ENCODE data around the gene ALPK1. TPM values are rescaled to one million over a fixed set of nuclear protein-coding genes. Genes with fewer than 3 reads are reported as not detected.

The ALPK1 gene
- total RNA-seq, 1 donor from 2014 or later, result 4.9 TPM

GRCh38 chr4:112321776-112322684 is 24.9 kb downstream of the ALPK1 start:
- FAIRE-seq (peak; percentile 24), DNase-seq (ENCODE audit: low spot score in 2 of 2) (peak in 1 of 2 donors; percentile 28)

DNA sequence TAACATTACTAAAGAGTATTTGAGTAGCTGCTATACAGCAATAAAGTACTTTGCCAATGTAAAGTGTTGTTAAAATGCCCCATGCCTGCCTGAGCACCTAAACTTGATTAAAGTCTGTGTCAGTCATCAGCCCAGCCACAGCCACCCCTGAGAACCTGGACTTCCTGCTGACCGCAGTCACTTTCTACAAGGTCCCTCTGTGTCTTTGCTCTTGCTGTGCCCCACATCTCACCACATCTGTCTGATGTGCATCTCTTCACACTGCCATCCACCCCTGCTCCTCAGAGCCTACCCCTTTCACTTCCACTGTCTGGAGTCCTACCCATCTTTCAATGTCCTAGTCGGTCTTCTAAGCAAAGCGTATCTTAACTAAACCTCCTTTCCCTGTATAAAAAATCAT is 25.7 kb downstream of the ALPK1 start:
- FAIRE-seq, result no peak
- DNase-seq (ENCODE audit: low spot score in 2 of 2), result no peak

GRCh38 chr4:112325530-112325929 is 28.4 kb downstream of the ALPK1 start:
- no peak for DNase-seq (ENCODE audit: low spot score in 2 of 2)
- FAIRE-seq, result no peak

GRCh38 chr4:112327965-112328733 is 31.0 kb downstream of the ALPK1 start:
- FAIRE-seq (peak; percentile 70), DNase-seq (ENCODE audit: low spot score in 2 of 2) (peak in 1 of 2 donors; percentile 14)

- DNase-seq (ENCODE audit: low spot score in 2 of 2), result no peak
- no peak for FAIRE-seq
Observed at GRCh38 chr4:112328734-112329130, 31.6 kb downstream of the ALPK1 start.

GRCh38 chr4:112329672-112330375 is 32.7 kb downstream of the ALPK1 start:
- DNase-seq (ENCODE audit: low spot score in 2 of 2) (no peak), FAIRE-seq (no peak)

GRCh38 chr4:112330921-112331320 is 33.8 kb downstream of the ALPK1 start:
- no peak for DNase-seq (ENCODE audit: low spot score in 2 of 2)
- FAIRE-seq, result no peak

GRCh38 chr4:112332398-112332797 is 35.2 kb downstream of the ALPK1 start:
- DNase-seq (ENCODE audit: low spot score in 2 of 2) (no peak), FAIRE-seq (no peak)

DNA sequence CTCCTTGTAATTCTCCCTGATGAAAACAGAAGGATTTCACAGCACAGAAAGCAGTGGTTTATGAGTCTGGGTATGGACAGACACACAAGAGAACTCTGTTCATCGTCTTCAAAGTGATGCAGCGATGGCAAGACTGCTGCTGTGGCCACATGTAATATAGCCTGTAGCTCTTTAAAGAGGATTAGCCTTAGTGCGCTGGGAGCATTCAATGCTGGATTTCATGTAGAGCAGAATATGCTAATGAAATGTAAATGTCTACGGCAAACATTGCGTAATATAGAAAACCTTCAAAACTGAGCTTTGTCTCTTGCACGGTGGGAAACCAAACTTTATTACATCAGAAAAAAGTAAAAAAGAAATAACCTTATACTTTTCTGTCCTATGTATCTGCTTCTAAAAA is 42.9 kb downstream of the ALPK1 start:
- no peak for FAIRE-seq

DNA sequence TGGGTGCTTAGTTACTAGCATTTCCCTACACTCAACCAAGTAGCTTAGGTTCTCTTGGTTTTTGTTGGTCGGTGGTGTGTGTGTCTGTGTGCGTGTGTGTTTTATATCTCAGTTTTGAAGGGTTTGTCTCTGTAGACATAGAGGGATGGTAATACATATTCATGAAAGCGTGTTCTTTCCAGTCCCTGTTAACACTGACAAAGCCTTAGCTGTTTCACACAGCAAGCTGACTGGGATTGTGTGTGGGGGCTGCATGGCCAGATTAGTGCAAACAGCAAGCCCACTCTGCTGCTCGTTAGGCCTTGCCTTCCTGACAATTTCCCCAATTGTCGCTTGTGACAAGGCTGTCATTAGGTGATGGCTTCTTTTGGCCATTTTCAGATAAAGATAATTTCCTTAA is 43.9 kb downstream of the ALPK1 start:
- no peak for FAIRE-seq

More for the DNA sequence above, 42.9 kb downstream of the ALPK1 start:
- DNase-seq (ENCODE audit: low spot score in 2 of 2), result no peak

DNA sequence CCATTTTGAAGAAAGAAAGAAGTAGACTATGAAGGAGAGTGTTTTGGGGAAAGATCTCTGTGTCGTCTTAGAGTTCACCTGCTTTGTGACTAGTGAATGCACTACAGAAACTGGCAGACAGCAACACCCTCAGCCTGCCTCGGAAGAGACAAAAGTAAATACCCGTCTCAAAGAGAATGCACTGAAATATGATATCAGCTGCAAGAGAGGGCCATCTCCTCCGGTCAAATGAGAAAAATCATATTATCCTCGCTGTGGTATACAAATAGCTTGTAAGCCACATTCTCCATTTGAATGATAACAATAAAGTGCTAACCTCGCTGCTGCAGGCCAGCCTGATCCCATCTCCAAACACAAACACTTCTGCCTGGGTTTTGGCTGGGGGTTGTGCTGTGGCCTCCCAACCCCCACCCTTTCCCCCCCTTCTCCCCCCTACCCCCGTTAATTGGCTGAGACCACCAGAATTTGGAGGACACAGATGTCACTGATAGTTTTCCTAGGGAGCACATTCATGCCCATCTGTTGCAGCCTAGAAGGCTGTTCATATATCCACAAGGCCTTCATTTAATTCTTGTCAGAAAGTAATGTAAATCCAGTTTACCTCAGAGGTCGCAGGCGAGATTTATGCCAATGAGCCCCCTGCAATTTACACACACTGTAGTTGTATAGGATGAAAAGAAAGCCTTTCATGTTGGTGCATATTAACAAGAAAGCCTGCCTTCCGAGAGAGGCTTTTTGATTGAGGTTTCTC is 46.3 kb downstream of the ALPK1 start:
- DNase-seq (ENCODE audit: low spot score in 2 of 2) (no peak), FAIRE-seq (no peak)

More for the DNA sequence above, 43.9 kb downstream of the ALPK1 start:
- DNase-seq (ENCODE audit: low spot score in 2 of 2), result no peak

GRCh38 chr4:112348488-112349158 is 51.5 kb downstream of the ALPK1 start:
- FAIRE-seq (no peak), DNase-seq (ENCODE audit: low spot score in 2 of 2) (peak; percentile 29 to 48)

GRCh38 chr4:112352736-112353135 is 55.6 kb downstream of the ALPK1 start:
- no peak for DNase-seq (ENCODE audit: low spot score in 2 of 2)
- FAIRE-seq, result no peak

GRCh38 chr4:112355662-112356061 is 58.5 kb downstream of the ALPK1 start:
- no peak for FAIRE-seq
- DNase-seq (ENCODE audit: low spot score in 2 of 2), result no peak

DNA sequence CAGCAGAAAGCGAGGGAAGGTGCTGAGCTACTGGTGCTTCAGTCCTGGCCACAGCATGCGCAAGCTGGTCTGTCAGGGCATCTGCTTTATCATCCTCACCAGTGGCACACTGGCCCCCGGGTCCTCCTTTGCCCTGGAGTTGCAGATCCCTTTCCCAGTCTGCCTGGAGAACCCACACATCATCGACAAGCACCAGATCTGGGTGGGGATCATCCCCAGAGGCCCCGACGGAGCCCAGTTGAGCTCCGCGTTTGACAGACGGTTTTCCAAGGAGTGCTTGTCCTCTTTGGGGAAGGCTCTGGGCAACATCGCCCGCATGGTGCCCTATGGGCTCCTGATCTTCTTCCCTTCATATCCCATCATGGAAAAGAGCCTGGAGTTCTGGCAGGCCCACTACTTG is 60.3 kb downstream of the ALPK1 start:
- FAIRE-seq, result no peak

GRCh38 chr4:112357897-112358296 is 60.7 kb downstream of the ALPK1 start:
- DNase-seq (ENCODE audit: low spot score in 2 of 2), result no peak
- no peak for FAIRE-seq

More for the DNA sequence above, 60.3 kb downstream of the ALPK1 start:
- no peak for DNase-seq (ENCODE audit: low spot score in 2 of 2)

GRCh38 chr4:112358415-112358814 is 61.2 kb downstream of the ALPK1 start:
- no peak for FAIRE-seq
- no peak for DNase-seq (ENCODE audit: low spot score in 2 of 2)

DNA sequence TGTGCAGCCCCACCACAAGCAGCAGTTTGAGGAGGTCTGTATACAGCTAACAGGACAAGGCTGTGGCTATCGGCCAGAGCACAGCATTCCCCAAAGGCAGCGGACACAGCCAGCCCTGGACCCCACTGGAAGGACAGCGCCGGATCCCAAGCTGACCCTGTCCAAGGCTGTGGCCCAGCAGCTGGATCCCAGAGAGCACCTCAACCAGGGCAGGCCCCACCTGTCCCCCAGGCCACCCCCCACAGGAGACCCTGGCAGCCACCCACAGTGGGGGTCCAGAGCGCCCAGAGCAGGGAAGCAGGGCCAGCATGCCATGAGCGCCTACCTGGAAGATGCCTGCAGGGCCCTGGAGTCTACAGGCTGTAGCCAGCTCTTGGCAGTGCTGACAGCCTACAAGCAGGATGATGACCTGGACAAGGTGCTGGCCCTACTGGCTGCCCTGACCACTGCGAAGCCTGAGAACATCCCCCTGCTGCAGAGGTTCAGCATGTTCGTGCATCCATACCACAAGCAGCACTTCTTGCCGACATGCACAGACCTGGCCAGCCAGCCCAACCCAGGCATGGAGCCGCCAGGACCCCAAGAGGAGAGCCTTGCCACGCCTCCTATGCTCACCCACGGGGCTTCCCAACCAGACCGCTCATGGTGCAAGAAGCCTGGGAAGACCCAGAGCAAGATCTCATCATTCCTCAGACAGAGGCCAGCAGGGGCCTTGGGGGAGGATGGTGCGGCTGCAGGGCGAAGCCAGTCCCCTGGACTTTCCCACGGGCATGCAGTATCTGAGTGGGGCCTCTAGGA is 62.0 kb downstream of the ALPK1 start:
- DNase-seq (ENCODE audit: low spot score in 2 of 2), result no peak

More for the DNA sequence above, 62.0 kb downstream of the ALPK1 start:
- no peak for FAIRE-seq

Measured in frontal cortex (tissue), 4 donors.